Colonic mucosa (tissue), 4 donors: ENCODE results near the gene ZNF341. TPM values are rescaled to one million over a fixed set of nuclear protein-coding genes. Genes with fewer than 3 reads are reported as not detected.

Experiments used
- DNase-seq: peaks from one replicate; pipeline ENCODE4 v3.0.0-alpha.2; 2020
- H3K27ac ChIP-seq: fragments of 200-600 bp; one replicate; pipeline ENCODE4 v1.8.0; 2021
- H3K27me3 ChIP-seq: fragments of 200-600 bp; one replicate; pipeline ENCODE4 v1.8.0; 2021
- H3K36me3 ChIP-seq: fragments of 200-600 bp; one replicate; pipeline ENCODE4 v1.8.0; 2021
- H3K4me1 ChIP-seq: fragments of 200-600 bp; one replicate; pipeline ENCODE4 v1.8.0; 2021; ENCODE audit warnings: mild to moderate bottlenecking
- H3K4me3 ChIP-seq: fragments of 200-600 bp; one replicate; pipeline ENCODE4 v1.8.0; 2021
- H3K9ac ChIP-seq, 2 donors: one replicate each; pipeline ENCODE4 v1.7.0; 2013; ENCODE audit warnings: control low read depth in 2 of 2, low read depth in 2 of 2, low read length in 2 of 2
- H3K9me3 ChIP-seq: fragments of 200-600 bp; one replicate; pipeline ENCODE4 v1.8.0; 2021
- CTCF ChIP-seq: fragments of 200-600 bp; IDR thresholded peaks from one replicate; pipeline ENCODE4 v1.8.0; 2022; ENCODE audit warnings: antibody characterized with exemption, mild to moderate bottlenecking
- intact Hi-C: fragments of 100-400 bp; cut with DNase I; formaldehyde crosslinking; loops from one replicate; pipeline ENCODE4 v1.14.1; 2022
- total RNA-seq, 2 donors: library from RNA; stranded (reverse); fragmentation: NEBNext Ultra II Directional in 1 of 2; extraction: Animal tissue kit (Norgen Biotek cat#: 25700) in 1 of 2; gene quantifications; one replicate each; pipeline ENCODE4 v1.2.1, GENCODE V29; 2021
- donor health status: healthy.
- donor health status: DM: no; HTN: no; CAD: no.
- donor health status: DM: no; HTN: no; CAD: no.

ZNF341 gene
- total RNA-seq, 2 donors from 2014 or later = 2.7 to 6.1 TPM

GRCh38 chr20:33816191-33816590 is 84.4 kb downstream of the ZNF341 start:
- no peaks in the 10 kb centered on the region for H3K36me3 ChIP-seq
- DNase-seq = no peak
- H3K9me3 ChIP-seq = no peaks in the 10 kb centered on the region
- H3K9ac ChIP-seq = no peak overlapping the region
- H3K27me3 ChIP-seq = no peaks in the 10 kb centered on the region
- peaks cover 25% of the 10 kb centered on the region for H3K4me1 ChIP-seq
- TF ChIP-seq CTCF = no peak
- H3K27ac ChIP-seq = no peak overlapping the region
- intact Hi-C loops = no loop called here
- no peak overlapping the region for H3K4me3 ChIP-seq

- no peak for DNase-seq
- Histone ChIP-seq H3K4me1 (peaks cover 25% of the 10 kb centered on the region), H3K36me3 (no peaks in the 10 kb centered on the region), H3K9ac (no peak overlapping the region), H3K27ac (no peak overlapping the region), H3K4me3 (no peak overlapping the region), H3K27me3 (no peaks in the 10 kb centered on the region), H3K9me3 (no peaks in the 10 kb centered on the region)
- no peak for TF ChIP-seq CTCF
- intact Hi-C loops = no loop called here
Measured at GRCh38 chr20:33817411-33817810, 85.6 kb downstream of the ZNF341 start.

- Histone ChIP-seq H3K27ac (no peak overlapping the region), H3K36me3 (no peaks in the 10 kb centered on the region), H3K4me3 (no peak overlapping the region), H3K27me3 (no peaks in the 10 kb centered on the region), H3K9ac (no peak overlapping the region), H3K9me3 (no peaks in the 10 kb centered on the region), H3K4me1 (peaks cover 17% of the 10 kb centered on the region)
- DNase-seq = no peak
- intact Hi-C loops = no loop called here
- no peak for TF ChIP-seq CTCF
Measured at GRCh38 chr20:33819456-33819855, 87.7 kb downstream of the ZNF341 start.

- DNase-seq = no peak
- Histone ChIP-seq H3K4me1 (peaks cover 12% of the 10 kb centered on the region), H3K36me3 (no peaks in the 10 kb centered on the region), H3K9ac (no peak overlapping the region), H3K9me3 (no peaks in the 10 kb centered on the region), H3K27ac (no peak overlapping the region), H3K27me3 (no peaks in the 10 kb centered on the region), H3K4me3 (no peak overlapping the region)
- no peak for TF ChIP-seq CTCF
- intact Hi-C loops = no loop called here
Measured at GRCh38 chr20:33820362-33820761, 88.6 kb downstream of the ZNF341 start.

- no peaks in the 10 kb centered on the region for H3K9me3 ChIP-seq
- no peak for TF ChIP-seq CTCF
- no peak overlapping the region for H3K9ac ChIP-seq
- no peak overlapping the region for H3K4me3 ChIP-seq
- DNase-seq = no peak
- H3K27ac ChIP-seq = no peak overlapping the region
- peaks cover 20% of the 10 kb centered on the region for H3K4me1 ChIP-seq
- intact Hi-C loops = no loop called here
- H3K27me3 ChIP-seq = no peaks in the 10 kb centered on the region
- no peaks in the 10 kb centered on the region for H3K36me3 ChIP-seq
Measured at GRCh38 chr20:33821270-33821836, 89.6 kb downstream of the ZNF341 start.
